ENCODE data around the gene ATP1B3. TPM values are rescaled to one million over a fixed set of nuclear protein-coding genes. Genes with fewer than 3 reads are reported as not detected.

ATP1B3 gene
- total and polyA plus RNA-seq, 9 of the 15 experiments (the other 6 are each of a cell fraction or from before 2014, with no cell fraction given): 48.3 to 202 (median 123) TPM

DNA sequence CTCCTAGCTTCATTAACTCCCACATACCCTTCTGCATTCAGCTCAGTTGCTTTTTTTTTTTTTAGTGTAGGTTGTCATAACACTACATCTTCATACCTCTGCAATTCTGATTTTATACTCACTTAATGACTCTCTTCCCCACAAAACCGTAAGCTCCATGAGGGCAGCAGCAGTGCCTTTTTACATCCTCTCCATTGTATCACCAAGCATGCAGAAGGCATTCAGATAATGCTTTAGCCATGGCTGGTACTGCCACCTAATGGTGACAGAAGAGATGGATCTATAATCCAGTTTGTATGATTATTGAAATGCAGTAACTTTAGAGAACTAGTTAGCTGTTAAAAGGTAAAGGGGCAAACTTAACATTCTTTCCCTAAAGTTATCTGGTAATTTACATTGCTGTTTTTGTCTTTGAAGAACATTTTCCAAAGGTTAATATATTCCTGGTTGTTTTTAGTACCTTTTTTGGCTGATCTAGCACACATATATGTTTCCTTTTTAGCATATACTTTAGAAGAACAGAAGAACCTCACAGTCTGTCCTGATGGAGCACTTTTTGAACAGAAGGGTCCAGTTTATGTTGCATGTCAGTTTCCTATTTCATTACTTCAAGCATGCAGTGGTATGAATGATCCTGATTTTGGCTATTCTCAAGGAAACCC, 36.8 kb downstream of the ATP1B3 start:
- no peaks in the 10 kb centered on the region for H4K20me1 ChIP-seq (replicated peaks; ENCODE audit: control insufficient read depth, insufficient read depth, low read length)
- H3K79me2 ChIP-seq (ENCODE audit: control insufficient read depth, insufficient read depth, low read length): no peaks in the 10 kb centered on the region
- peak; percentile 60 for FAIRE-seq
- no peak overlapping the region for H3K9ac ChIP-seq (ENCODE audit: insufficient read depth in 1 of 2, low read depth in 2 of 2, low read length in 2 of 2)
- DNase-seq (ENCODE audit: extremely low read depth in 1 of 4, low spot score in 3 of 4): peak; percentile 50 to 72 (median 54)
- H3K4me1 ChIP-seq (replicated peaks in 1 of 2; ENCODE audit: control insufficient read depth in 2 of 2, insufficient read depth in 2 of 2, low read length in 2 of 2): no peaks in the 10 kb centered on the region
- H3K4me3 ChIP-seq: no peak overlapping the region
- H3K36me3 ChIP-seq (ENCODE audit: control insufficient read depth, insufficient read depth, low read length): peaks cover 88% of the 10 kb centered on the region
- peaks cover 4% of the 10 kb centered on the region; the same call in 1 of the 2 replicates for H3K9me3 ChIP-seq (replicated peaks; ENCODE audit: control insufficient read depth, insufficient read depth, low read depth, low read length)
- H3K4me2 ChIP-seq (ENCODE audit: insufficient read depth, low read length): no peak overlapping the region
- WGBS (ENCODE audit: insufficient coverage, low coverage, missing lambda C conversion rate): 82% methylated on average over 1 of the region's 1 CpG
- H3K27me3 ChIP-seq (ENCODE audit: control insufficient read depth in 2 of 2, insufficient read depth in 2 of 2, low read length in 2 of 2): no peaks in the 10 kb centered on the region
- POLR2A ChIA-PET: interaction anchor here (0.6 to 2.1 kb wide), 4 partner anchors 9 to 179 kb away, joined by 3 to 5 read pairs (median 4); no protein-coding TSS in a partner anchor
- peak; percentile 82 for ATAC-seq
- CTCF ChIA-PET (ENCODE audit: low intra/inter-chr PET ratio): interaction anchor here (0.6 to 0.8 kb wide), 2 partner anchors 267 to 454 kb away, joined by 3 read pairs; no protein-coding TSS in a partner anchor
- intact Hi-C loops (cut with micrococcal nuclease): loop anchor here (1.0 to 10.0 kb wide), 3 partner anchors 36 to 338 kb away; partner anchors contain the start of genes ATP1B3 and RNF7
- no TSS peak for BruUV-seq (replicated peaks)
- in situ Hi-C loops (cut with MboI): no loop called here
- no peak overlapping the region for H3K27ac ChIP-seq (ENCODE audit: extremely low read depth, low read depth, low read length)
- no peak overlapping the region for H2AFZ ChIP-seq (ENCODE audit: low read depth, low read length)
- H3K9me1 ChIP-seq (ENCODE audit: control insufficient read depth, insufficient read depth, low read length): no peaks in the 10 kb centered on the region
- TF ChIP-seq, protein P1, sequence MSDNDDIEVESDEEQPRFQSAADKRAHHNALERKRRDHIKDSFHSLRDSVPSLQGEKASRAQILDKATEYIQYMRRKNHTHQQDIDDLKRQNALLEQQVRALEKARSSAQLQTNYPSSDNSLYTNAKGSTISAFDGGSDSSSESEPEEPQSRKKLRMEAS (CRISPR knock-in tag; IDR thresholded peaks at IDR 0.05): no peak
- no peak for TF ChIP-seq ZNF444 (CRISPR knock-in tag; IDR thresholded peaks at IDR 0.05)
- no peak for TF ChIP-seq ZNF384 (IDR thresholded peaks at IDR 0.05; ENCODE audit: low read depth, low read length)
- no peak for TF ChIP-seq PTBP1 (IDR thresholded peaks at IDR 0.05; ENCODE audit: low read depth, low read length)
- TF ChIP-seq SLC30A9 (CRISPR knock-in tag; IDR thresholded peaks at IDR 0.05): no peak
- TF ChIP-seq ZKSCAN1 (IDR thresholded peaks at IDR 0.05; ENCODE audit: low read depth, low read length): no peak
- TF ChIP-seq, protein P2, sequence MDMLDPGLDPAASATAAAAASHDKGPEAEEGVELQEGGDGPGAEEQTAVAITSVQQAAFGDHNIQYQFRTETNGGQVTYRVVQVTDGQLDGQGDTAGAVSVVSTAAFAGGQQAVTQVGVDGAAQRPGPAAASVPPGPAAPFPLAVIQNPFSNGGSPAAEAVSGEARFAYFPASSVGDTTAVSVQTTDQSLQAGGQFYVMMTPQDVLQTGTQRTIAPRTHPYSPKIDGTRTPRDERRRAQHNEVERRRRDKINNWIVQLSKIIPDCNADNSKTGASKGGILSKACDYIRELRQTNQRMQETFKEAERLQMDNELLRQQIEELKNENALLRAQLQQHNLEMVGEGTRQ (CRISPR knock-in tag; IDR thresholded peaks at IDR 0.05): no peak
- TF ChIP-seq EWSR1 (IDR thresholded peaks at IDR 0.05; ENCODE audit: borderline replicate concordance, low read depth, partially characterized antibody): no peak
- TF ChIP-seq ZNF239 (CRISPR knock-in tag; IDR thresholded peaks at IDR 0.05): no peak
- no peak for TF ChIP-seq ZNF561 (CRISPR knock-in tag; conservative IDR thresholded peaks at IDR 0.05)
- TF ChIP-seq PML (IDR thresholded peaks at IDR 0.05; ENCODE audit: low read length): no peak
- TF ChIP-seq GATA2 (CRISPR knock-in tag; IDR thresholded peaks at IDR 0.05): no peak
- TF ChIP-seq CC2D1A (IDR thresholded peaks at IDR 0.05): peak; percentile 83
- TF ChIP-seq TRIM28 (IDR thresholded peaks at IDR 0.05): peak; percentile 98
- TF ChIP-seq, protein P3, sequence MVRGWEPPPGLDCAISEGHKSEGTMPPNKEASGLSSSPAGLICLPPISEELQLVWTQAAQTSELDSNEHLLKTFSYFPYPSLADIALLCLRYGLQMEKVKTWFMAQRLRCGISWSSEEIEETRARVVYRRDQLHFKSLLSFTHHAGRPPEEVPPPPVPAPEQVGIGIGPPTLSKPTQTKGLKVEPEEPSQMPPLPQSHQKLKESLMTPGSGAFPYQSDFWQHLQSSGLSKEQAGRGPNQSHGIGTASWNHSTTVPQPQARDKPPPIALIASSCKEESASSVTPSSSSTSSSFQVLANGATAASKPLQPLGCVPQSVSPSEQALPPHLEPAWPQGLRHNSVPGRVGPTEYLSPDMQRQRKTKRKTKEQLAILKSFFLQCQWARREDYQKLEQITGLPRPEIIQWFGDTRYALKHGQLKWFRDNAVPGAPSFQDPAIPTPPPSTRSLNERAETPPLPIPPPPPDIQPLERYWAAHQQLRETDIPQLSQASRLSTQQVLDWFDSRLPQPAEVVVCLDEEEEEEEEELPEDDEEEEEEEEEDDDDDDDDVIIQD (CRISPR knock-in tag; IDR thresholded peaks at IDR 0.05): no peak
- no peak for TF ChIP-seq HIVEP1 (CRISPR knock-in tag; IDR thresholded peaks at IDR 0.05)
- TF ChIP-seq, protein P4, sequence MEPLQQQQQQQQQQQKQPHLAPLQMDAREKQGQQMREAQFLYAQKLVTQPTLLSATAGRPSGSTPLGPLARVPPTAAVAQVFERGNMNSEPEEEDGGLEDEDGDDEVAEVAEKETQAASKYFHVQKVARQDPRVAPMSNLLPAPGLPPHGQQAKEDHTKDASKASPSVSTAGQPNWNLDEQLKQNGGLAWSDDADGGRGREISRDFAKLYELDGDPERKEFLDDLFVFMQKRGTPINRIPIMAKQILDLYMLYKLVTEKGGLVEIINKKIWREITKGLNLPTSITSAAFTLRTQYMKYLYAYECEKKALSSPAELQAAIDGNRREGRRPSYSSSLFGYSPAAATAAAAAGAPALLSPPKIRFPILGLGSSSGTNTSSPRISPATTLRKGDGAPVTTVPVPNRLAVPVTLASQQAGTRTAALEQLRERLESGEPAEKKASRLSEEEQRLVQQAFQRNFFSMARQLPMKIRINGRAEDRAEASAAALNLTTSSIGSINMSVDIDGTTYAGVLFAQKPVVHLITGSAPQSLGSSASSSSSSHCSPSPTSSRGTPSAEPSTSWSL (CRISPR knock-in tag; IDR thresholded peaks at IDR 0.05; ENCODE audit: borderline replicate concordance): no peak
- no peak for TF ChIP-seq NONO (IDR thresholded peaks at IDR 0.05; ENCODE audit: low read depth in 2 of 2, low read length in 1 of 2)
